A549 (cell line): ENCODE measurements around the gene ICE2. TPM values are rescaled to one million over a fixed set of nuclear protein-coding genes. Genes with fewer than 3 reads are reported as not detected.

ENCODE experiments used
- BHLHE40 ChIP-seq: IDR thresholded peaks from 2 replicates; pipeline ENCODE4 v1.6.1; 2012; ENCODE audit warnings: low read depth, low read length, inconsistent platforms
- CEBPB ChIP-seq, 2 experiments: fragments of >200 bp in 1 of 2; sonication (Bioruptor Twin) in 1 of 2; formaldehyde crosslinking in 1 of 2; IDR thresholded peaks; 2 replicates each; pipeline ENCODE4 v1.6.1; 2012 to 2016
- CHD2 ChIP-seq: fragments of 150-350 bp; IDR thresholded peaks from 2 replicates; pipeline ENCODE4 v1.6.1; 2014; ENCODE audit warnings: low read length; ENCODE audit not compliant: partially characterized antibody
- ESRRA ChIP-seq: fragments of 150-350 bp; IDR thresholded peaks from 2 replicates; pipeline ENCODE4 v1.6.1; 2014; ENCODE audit warnings: mild to moderate bottlenecking, low read length, borderline replicate concordance
- FOSB ChIP-seq: fragments of 250-450 bp; sonication (Bioruptor Pico); IDR thresholded peaks from 2 replicates; pipeline ENCODE4 v1.5.0; 2020; ENCODE audit warnings: mild to moderate bottlenecking, moderate library complexity
- FOSL2 ChIP-seq, 2 experiments: fragments of 450-650 bp in 1 of 2; fragments of >200 bp in 1 of 2; sonication (Bioruptor Twin) in 1 of 2; formaldehyde crosslinking; IDR thresholded peaks; 2 replicates each; pipeline versions ENCODE4 v1.5.0 to v1.6.1; 2016 to 2020; ENCODE audit warnings: mild to moderate bottlenecking in 1 of 2, moderate library complexity in 1 of 2
- HEYL ChIP-seq: fragments of 250-450 bp; sonication (Bioruptor Pico); IDR thresholded peaks from 2 replicates; pipeline ENCODE4 v1.8.0; 2021; ENCODE audit warnings: mild to moderate bottlenecking, moderate library complexity
- KDM1A ChIP-seq: fragments of 200-600 bp; sonication (generic); IDR thresholded peaks from 2 replicates; pipeline ENCODE4 v1.6.1; 2016; ENCODE audit warnings: low read depth, mild to moderate bottlenecking
- KDM5A ChIP-seq: fragments of 200-600 bp; sonication (generic); IDR thresholded peaks from 2 replicates; pipeline ENCODE4 v1.6.1; 2016; ENCODE audit warnings: antibody characterized with exemption, mild to moderate bottlenecking
- MAFK ChIP-seq: fragments of 450-650 bp; IDR thresholded peaks from 2 replicates; pipeline ENCODE4 v1.6.1; 2014; ENCODE audit not compliant: partially characterized antibody
- MAZ ChIP-seq: fragments of 150-350 bp; IDR thresholded peaks from 2 replicates; pipeline ENCODE4 v1.6.1; 2014; ENCODE audit warnings: antibody characterized with exemption, low read depth, low read length, borderline replicate concordance
- MYC ChIP-seq: IDR thresholded peaks from 2 replicates; pipeline ENCODE4 v1.6.1; 2012; ENCODE audit warnings: mild to moderate bottlenecking, inconsistent platforms, low read length, improper control_type of control experiment, borderline replicate concordance
- NFE2L2 ChIP-seq: fragments of 150-350 bp; conservative IDR thresholded peaks from 2 replicates; pipeline ENCODE4 v1.6.1; 2014; ENCODE audit warnings: low read length
- NR3C1 ChIP-seq: fragments of >200 bp; sonication (Bioruptor Twin); formaldehyde crosslinking; IDR thresholded peaks from 3 replicates; pipeline ENCODE4 v1.6.1; 2017
- POLR2A ChIP-seq: IDR thresholded peaks from 2 replicates; pipeline ENCODE4 v1.6.1; 2012; ENCODE audit warnings: mild to moderate bottlenecking, low read length
- RARB ChIP-seq: fragments of 250-450 bp; sonication (Bioruptor Pico); IDR thresholded peaks from 2 replicates; pipeline ENCODE4 v1.8.0; 2021; ENCODE audit warnings: mild to moderate bottlenecking, moderate library complexity
- RCOR1 ChIP-seq: fragments of 150-350 bp; IDR thresholded peaks from 2 replicates; pipeline ENCODE4 v1.6.1; 2014; ENCODE audit warnings: antibody characterized with exemption, low read length, low read depth
- RNF2 ChIP-seq: fragments of 200-600 bp; sonication (generic); IDR thresholded peaks from 2 replicates; pipeline ENCODE4 v1.6.1; 2016; ENCODE audit warnings: low read depth, mild to moderate bottlenecking, antibody characterized with exemption, moderate library complexity, borderline replicate concordance
- SMC3 ChIP-seq: fragments of >200 bp; sonication (Bioruptor Twin); formaldehyde crosslinking; IDR thresholded peaks from 3 replicates; pipeline ENCODE4 v1.6.1; 2018; ENCODE audit warnings: inconsistent platforms
- TP53 ChIP-seq: fragments of 250-450 bp; sonication (Bioruptor Pico); IDR thresholded peaks from 2 replicates; pipeline ENCODE4 v1.5.0; 2021; ENCODE audit warnings: mild to moderate bottlenecking, moderate library complexity
- ZFP36 ChIP-seq: fragments of 450-650 bp; IDR thresholded peaks from 2 replicates; pipeline ENCODE4 v1.6.1; 2014; ENCODE audit warnings: borderline replicate concordance; ENCODE audit not compliant: partially characterized antibody
- ZSCAN20 ChIP-seq: fragments of 250-450 bp; sonication (Bioruptor Pico); IDR thresholded peaks from 2 replicates; pipeline ENCODE4 v1.8.0; 2022; ENCODE audit warnings: mild to moderate bottlenecking, moderate library complexity
- polyA plus RNA-seq, 4 experiments: library from polyadenylated mRNA; depleted of rRNA in 3 of 4; stranded (reverse); fragments of >200 nt; fragmentation: RNase III in 1 of 4; extraction: RNeasy Plus Mini Kit Qiagen cat#74134 plus additional on column Dnase treatment in 1 of 4; gene quantifications; 2 replicates in 3 of 4; 3 replicates in 1 of 4; pipeline ENCODE4 v1.2.3, GENCODE V29; 2011 to 2017
- TF ChIP-seq, protein P1 (sequence below): IDR thresholded peaks from 2 replicates; pipeline ENCODE4 v1.6.1; 2012; ENCODE audit warnings: low read depth, borderline replicate concordance
- TF ChIP-seq, protein P2 (sequence below): fragments of 250-450 bp; sonication (Bioruptor Pico); IDR thresholded peaks from 2 replicates; pipeline ENCODE4 v1.5.0; 2021; ENCODE audit warnings: mild to moderate bottlenecking, moderate library complexity, borderline replicate concordance
- TF ChIP-seq, protein P3 (sequence below): IDR thresholded peaks from 2 replicates; pipeline ENCODE4 v1.6.1; 2012
- TF ChIP-seq, protein P4 (sequence below): fragments of 250-450 bp; sonication (Bioruptor Pico); IDR thresholded peaks from 2 replicates; pipeline ENCODE4 v1.5.0; 2020; ENCODE audit warnings: low read depth, mild to moderate bottlenecking, moderate library complexity
- TF ChIP-seq, protein P5 (sequence below): fragments of >200 bp; sonication (Bioruptor Twin); formaldehyde crosslinking; IDR thresholded peaks from 2 replicates; pipeline ENCODE4 v1.6.1; 2016

Gene ICE2
- polyA plus RNA-seq, 2 of the 4 experiments (the other 2 are of a cell fraction), result 43.1 to 87.6 TPM

DNA sequence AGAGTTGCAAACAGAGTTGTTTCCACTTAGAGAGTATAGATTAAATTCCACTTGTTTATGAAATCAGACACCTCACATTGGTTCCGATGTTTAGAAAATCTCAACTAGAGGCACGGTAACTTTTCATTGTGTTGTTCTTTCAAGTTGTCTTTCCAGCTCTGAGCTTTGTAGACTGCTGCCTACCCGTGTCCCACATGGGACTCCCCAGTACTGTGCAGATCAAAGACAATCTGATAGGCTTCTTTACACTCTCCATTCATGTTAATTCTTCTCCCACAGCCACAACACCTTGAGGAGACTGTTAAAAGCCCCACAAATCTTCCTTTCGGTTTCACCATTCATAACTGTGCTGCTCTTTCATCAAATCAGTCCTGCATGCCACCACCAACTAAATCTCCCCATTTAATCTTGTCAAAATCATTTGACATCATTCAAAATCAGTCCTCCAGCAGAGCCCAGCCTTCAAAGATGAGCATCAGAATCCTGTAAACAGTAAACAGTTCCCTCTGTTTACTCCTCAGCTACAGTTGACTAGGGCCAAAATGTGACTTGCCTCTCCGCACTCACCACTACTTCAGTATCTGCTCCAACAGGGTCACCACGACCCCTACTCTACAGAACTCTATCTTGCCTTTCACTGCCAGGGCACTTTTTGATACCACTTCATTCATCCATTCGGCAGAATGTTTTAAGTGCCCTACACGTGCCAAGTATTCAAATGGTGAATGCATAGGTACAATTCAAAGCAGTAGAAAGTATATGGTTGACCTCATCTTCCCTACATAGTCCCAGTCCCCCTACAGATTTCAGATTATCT is 89.5 kb downstream of the ICE2 start (continued):
- TF ChIP-seq, protein P1, sequence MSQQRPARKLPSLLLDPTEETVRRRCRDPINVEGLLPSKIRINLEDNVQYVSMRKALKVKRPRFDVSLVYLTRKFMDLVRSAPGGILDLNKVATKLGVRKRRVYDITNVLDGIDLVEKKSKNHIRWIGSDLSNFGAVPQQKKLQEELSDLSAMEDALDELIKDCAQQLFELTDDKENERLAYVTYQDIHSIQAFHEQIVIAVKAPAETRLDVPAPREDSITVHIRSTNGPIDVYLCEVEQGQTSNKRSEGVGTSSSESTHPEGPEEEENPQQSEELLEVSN, result no peak
- TF ChIP-seq TP53 (CRISPR knock-in tag) (peak; percentile 84), FOSB (CRISPR knock-in tag) (peak; percentile 82), BHLHE40 (no peak), HEYL (CRISPR knock-in tag) (no peak), ESRRA (no peak), RARB (0 out of 2 replicates have a peak, but pooled peaks have one; percentile 88), SMC3 (no peak; the same call in 2 of the 3 replicates), NR3C1 (no peak), POLR2A (no peak), ZFP36 (no peak), CEBPB (IDR thresholded peaks at IDR 0.05) (no peak), KDM5A (no peak), MAZ (no peak), MAFK (no peak), RCOR1 (no peak), ZSCAN20 (CRISPR knock-in tag) (no peak), RNF2 (no peak), FOSL2 (IDR thresholded peaks at IDR 0.05) (no peak), FOSL2 (CRISPR knock-in tag; IDR thresholded peaks at IDR 0.05) (peak; percentile 9; the same call in 1 of the 2 replicates), CHD2 (no peak), KDM1A (no peak), NFE2L2 (no peak), MYC (no peak)
- TF ChIP-seq, protein P2, sequence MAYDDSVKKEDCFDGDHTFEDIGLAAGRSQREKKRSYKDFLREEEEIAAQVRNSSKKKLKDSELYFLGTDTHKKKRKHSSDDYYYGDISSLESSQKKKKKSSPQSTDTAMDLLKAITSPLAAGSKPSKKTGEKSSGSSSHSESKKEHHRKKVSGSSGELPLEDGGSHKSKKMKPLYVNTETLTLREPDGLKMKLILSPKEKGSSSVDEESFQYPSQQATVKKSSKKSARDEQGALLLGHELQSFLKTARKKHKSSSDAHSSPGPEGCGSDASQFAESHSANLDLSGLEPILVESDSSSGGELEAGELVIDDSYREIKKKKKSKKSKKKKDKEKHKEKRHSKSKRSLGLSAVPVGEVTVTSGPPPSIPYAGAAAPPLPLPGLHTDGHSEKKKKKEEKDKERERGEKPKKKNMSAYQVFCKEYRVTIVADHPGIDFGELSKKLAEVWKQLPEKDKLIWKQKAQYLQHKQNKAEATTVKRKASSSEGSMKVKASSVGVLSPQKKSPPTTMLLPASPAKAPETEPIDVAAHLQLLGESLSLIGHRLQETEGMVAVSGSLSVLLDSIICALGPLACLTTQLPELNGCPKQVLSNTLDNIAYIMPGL (CRISPR knock-in tag), result peak; percentile 45; the same call in 1 of the 2 replicates
- TF ChIP-seq, protein P3, sequence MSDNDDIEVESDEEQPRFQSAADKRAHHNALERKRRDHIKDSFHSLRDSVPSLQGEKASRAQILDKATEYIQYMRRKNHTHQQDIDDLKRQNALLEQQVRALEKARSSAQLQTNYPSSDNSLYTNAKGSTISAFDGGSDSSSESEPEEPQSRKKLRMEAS, result peak; percentile 15; the same call in 1 of the 2 replicates
- TF ChIP-seq, protein P4, sequence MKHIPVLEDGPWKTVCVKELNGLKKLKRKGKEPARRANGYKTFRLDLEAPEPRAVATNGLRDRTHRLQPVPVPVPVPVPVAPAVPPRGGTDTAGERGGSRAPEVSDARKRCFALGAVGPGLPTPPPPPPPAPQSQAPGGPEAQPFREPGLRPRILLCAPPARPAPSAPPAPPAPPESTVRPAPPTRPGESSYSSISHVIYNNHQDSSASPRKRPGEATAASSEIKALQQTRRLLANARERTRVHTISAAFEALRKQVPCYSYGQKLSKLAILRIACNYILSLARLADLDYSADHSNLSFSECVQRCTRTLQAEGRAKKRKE (CRISPR knock-in tag), result no peak
- TF ChIP-seq, protein P5, sequence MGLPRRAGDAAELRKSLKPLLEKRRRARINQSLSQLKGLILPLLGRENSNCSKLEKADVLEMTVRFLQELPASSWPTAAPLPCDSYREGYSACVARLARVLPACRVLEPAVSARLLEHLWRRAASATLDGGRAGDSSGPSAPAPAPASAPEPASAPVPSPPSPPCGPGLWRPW, result no peak
